Measurements from ENCODE around the gene MAP6D1.

MAP6D1 gene

DNA sequence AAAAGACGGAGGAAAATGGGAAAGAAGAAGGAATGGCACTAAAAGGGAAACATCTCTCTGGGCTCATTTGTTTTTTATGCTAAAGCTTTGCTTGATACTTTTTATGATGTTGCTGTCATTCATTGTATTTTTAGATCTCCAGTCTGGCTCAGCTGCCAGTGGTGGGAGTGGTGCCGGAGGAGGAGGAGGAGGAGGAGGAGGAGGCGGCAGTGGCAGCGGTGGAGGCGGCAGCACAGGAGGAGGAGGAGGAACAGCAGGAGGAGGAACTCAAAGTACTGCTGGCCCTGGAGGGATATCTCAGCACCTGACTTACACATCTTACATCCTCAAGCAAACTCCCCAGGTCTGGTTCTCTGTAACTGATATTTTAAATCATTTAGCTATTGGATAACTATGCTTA is 49.6 kb downstream of the MAP6D1 start:
- Histone ChIP-seq H3K4me1 (ENCODE audit: control insufficient read depth in 1 of 2, insufficient read depth in 2 of 2, low read length in 2 of 2) (no peaks in the 10 kb centered on the region), H3K27me3 (ENCODE audit: low read depth, low read length) (no peaks in the 10 kb centered on the region), H3K4me3 (ENCODE audit: low read depth in 1 of 2, low read length in 2 of 2) (no peak overlapping the region), H3K27ac (ENCODE audit: low read length) (no peak overlapping the region), H3K36me3 (ENCODE audit: control insufficient read depth in 1 of 2, insufficient read depth in 2 of 2, low read length in 2 of 2) (peaks cover 43 to 66% of the 10 kb centered on the region in 2 donors), H3K9me3 (ENCODE audit: control insufficient read depth in 1 of 2, low read length in 2 of 2) (no peaks in the 10 kb centered on the region)

DNA sequence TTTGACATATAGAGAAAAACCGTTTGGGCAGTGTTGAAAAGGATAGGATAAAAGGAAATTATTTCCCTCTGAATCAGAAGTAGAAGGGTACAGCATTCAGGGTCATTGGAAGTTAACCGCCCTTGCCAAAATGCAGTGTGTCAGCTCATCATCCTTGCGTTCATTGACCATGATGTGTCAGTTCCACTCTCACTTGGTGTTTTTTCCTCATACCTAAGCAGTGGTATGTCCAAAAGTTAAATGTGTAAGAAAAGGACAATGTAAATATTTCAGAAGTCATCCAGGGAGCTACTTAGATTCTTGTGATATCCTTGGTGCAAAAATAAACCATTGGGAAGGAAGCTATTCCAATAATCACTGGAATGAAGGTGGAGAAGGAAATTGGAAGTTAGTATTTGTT is 50.7 kb downstream of the MAP6D1 start:
- Histone ChIP-seq H3K36me3 (ENCODE audit: control insufficient read depth in 1 of 2, insufficient read depth in 2 of 2, low read length in 2 of 2) (peaks cover 43 to 58% of the 10 kb centered on the region in 2 donors), H3K4me1 (ENCODE audit: control insufficient read depth in 1 of 2, insufficient read depth in 2 of 2, low read length in 2 of 2) (no peaks in the 10 kb centered on the region)

DNA sequence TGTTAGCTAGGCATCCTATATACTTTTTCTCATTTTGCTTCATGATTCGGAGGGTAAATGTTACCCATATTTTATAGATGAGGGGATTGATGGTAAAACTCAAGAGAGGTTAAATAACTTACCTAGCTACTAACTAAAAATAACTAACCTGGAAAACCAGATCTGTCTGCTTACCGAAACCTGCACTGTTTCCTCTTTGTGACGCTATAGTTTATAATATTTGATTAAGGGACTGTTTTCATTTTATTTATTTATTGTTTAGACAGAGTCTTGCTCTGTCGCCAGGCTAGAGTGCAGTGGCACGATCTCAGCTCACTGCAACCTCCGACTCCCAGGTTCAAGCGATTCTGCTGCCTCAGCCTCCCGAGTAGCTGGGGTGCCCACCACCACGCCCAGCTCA is 55.9 kb downstream of the MAP6D1 start:
- H3K27me3 ChIP-seq (ENCODE audit: low read depth, low read length) = no peaks in the 10 kb centered on the region
- H3K36me3 ChIP-seq (ENCODE audit: control insufficient read depth in 1 of 2, insufficient read depth in 2 of 2, low read length in 2 of 2) = peaks cover 21 to 27% of the 10 kb centered on the region in 2 donors

More for the DNA sequence above, 50.7 kb downstream of the MAP6D1 start:
- Histone ChIP-seq H3K27me3 (ENCODE audit: low read depth, low read length) (no peaks in the 10 kb centered on the region), H3K27ac (ENCODE audit: low read length) (no peak overlapping the region), H3K4me3 (ENCODE audit: low read depth in 1 of 2, low read length in 2 of 2) (no peak overlapping the region), H3K9me3 (ENCODE audit: control insufficient read depth in 1 of 2, low read length in 2 of 2) (no peaks in the 10 kb centered on the region)

DNA sequence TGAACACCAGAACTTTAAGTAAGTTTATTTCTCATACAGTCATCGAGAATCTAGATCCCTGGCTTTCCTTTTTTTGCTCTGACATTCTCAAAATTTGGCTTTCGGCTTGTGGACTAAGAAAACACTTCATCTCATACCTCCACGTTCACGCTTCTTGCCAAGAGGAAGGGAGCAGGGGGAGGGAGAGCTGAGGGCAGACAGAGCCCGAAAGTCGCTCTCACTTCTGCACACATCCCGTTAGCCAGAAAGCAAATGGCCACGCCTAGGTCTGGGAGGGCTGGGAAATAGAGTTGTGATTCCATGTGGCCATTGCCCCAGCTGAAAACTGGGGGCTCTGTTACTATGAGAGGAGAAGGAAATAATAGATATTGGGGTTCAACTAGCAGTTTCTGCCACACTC is 57.3 kb downstream of the MAP6D1 start:
- H3K27ac ChIP-seq (ENCODE audit: low read length) = no peak overlapping the region
- no peaks in the 10 kb centered on the region for H3K9me3 ChIP-seq (ENCODE audit: control insufficient read depth in 1 of 2, low read length in 2 of 2)
- no peaks in the 10 kb centered on the region for H3K27me3 ChIP-seq (ENCODE audit: low read depth, low read length)
- H3K4me3 ChIP-seq (ENCODE audit: low read depth in 1 of 2, low read length in 2 of 2) = no peak overlapping the region
- peaks cover 11 to 23% of the 10 kb centered on the region in 2 donors for H3K36me3 ChIP-seq (ENCODE audit: control insufficient read depth in 1 of 2, insufficient read depth in 2 of 2, low read length in 2 of 2)
- H3K4me1 ChIP-seq (ENCODE audit: control insufficient read depth in 1 of 2, insufficient read depth in 2 of 2, low read length in 2 of 2) = no peaks in the 10 kb centered on the region

More for the DNA sequence above, 55.9 kb downstream of the MAP6D1 start:
- H3K9me3 ChIP-seq (ENCODE audit: control insufficient read depth in 1 of 2, low read length in 2 of 2) = no peaks in the 10 kb centered on the region
- no peak overlapping the region for H3K4me3 ChIP-seq (ENCODE audit: low read depth in 1 of 2, low read length in 2 of 2)
- no peaks in the 10 kb centered on the region for H3K4me1 ChIP-seq (ENCODE audit: control insufficient read depth in 1 of 2, insufficient read depth in 2 of 2, low read length in 2 of 2)
- no peak overlapping the region for H3K27ac ChIP-seq (ENCODE audit: low read length)

DNA sequence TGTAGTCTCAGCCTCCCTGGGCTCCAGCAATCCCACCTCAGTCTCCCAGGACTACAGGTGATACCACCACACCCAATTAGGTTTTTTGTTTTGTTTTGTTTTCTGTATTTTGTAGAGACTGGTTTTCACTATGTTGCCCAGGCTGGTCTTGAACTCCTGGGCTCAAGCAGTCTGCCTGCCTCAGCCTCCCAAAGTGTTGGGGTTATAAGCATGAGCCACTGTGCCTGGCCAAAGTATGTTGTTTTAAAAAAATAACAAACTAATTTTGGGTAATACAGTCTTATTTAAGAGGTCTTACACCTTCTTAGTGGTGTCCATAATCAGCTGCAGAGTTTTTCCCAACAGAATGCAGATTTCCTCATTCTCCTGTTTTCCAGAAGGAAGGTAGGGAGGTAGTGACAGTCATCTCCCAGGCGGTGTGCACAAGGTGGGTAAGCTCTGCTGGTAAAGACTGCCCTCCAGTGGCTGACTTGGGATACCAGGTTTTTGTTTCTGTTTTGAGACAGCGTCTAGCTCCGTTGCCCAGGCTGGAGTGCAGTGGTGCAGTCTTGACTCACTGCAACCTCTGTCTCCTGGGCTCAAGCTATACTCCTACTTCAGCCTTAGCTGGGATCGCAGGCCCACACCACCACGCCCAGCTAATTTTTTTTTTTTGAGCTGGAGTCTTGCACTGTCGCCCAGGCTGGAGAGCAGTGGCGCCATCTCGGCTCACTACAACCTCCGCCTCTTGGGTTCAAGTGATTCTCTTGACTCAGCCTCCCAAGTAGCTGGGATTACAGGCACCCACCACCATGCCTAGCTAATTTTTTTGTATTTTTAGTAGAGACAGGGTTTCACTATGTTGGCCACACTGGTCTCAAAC is 58.4 kb downstream of the MAP6D1 start:
- Histone ChIP-seq H3K36me3 (ENCODE audit: control insufficient read depth in 1 of 2, insufficient read depth in 2 of 2, low read length in 2 of 2) (peaks cover 7 to 19% of the 10 kb centered on the region in 2 donors), H3K4me1 (ENCODE audit: control insufficient read depth in 1 of 2, insufficient read depth in 2 of 2, low read length in 2 of 2) (no peaks in the 10 kb centered on the region), H3K4me3 (ENCODE audit: low read depth in 1 of 2, low read length in 2 of 2) (no peak overlapping the region), H3K27ac (ENCODE audit: low read length) (no peak overlapping the region), H3K27me3 (ENCODE audit: low read depth, low read length) (no peaks in the 10 kb centered on the region), H3K9me3 (ENCODE audit: control insufficient read depth in 1 of 2, low read length in 2 of 2) (no peaks in the 10 kb centered on the region)

DNA sequence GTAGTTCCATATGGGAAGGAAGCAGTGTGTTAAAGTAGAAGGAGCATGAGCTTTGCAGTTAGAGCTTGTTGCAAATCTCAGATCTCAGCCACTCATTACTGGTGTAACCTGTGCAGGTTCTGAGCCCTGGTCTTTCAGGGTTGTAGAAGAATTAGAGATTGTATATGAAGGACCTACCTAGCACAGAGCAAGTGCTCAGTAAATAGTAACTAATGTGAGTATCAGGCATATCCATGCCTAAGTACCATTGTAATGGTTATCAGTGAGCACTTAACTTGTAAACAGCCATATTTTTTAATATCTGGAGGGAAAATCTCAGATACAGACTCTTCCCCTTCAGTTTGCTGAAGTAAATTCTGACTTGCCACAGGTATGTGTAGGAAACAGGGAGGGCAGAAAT is 59.3 kb downstream of the MAP6D1 start:
- Histone ChIP-seq H3K4me3 (ENCODE audit: low read depth in 1 of 2, low read length in 2 of 2) (no peak overlapping the region), H3K27ac (ENCODE audit: low read length) (no peak overlapping the region), H3K4me1 (ENCODE audit: control insufficient read depth in 1 of 2, insufficient read depth in 2 of 2, low read length in 2 of 2) (no peaks in the 10 kb centered on the region), H3K27me3 (ENCODE audit: low read depth, low read length) (no peaks in the 10 kb centered on the region), H3K9me3 (ENCODE audit: control insufficient read depth in 1 of 2, low read length in 2 of 2) (no peaks in the 10 kb centered on the region), H3K36me3 (ENCODE audit: control insufficient read depth in 1 of 2, insufficient read depth in 2 of 2, low read length in 2 of 2) (peaks cover 14 to 28% of the 10 kb centered on the region in 2 donors)
